Left hindlimb (tissue), 1 donor: ENCODE results near the gene BMP7.
A peak's percentile ranks its signal among the peaks of the same experiment; 100 is the strongest.

ENCODE experiments used
- DNase-seq: peaks from one replicate; pipeline ENCODE4 v3.0.0-alpha.2; 2018

BMP7 gene

DNA sequence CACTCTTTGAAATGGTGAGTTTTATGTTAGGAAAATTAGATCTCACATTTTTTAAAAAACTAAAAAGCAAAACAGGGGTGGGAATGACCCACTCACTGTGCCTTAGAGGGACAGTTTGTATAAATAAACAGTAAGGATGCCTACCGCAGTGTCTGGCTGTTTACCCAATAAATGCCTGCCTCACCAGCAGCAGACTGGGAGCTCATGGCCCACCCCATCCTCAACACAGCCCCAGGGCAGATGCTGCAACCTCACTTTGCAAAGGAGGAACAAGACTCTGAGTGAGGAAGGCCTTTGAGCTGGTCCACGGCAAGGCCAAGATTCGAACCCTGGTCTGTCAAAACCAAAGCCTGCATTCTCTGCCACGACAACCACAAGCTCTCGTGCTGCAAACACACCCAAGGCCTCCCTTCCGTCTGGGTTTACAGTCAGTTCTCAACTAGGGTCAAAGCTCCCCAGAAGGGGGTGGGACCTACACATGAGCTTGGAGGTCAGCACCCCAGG lies 77.8 kb downstream of the BMP7 start:
- no peak for DNase-seq

DNA sequence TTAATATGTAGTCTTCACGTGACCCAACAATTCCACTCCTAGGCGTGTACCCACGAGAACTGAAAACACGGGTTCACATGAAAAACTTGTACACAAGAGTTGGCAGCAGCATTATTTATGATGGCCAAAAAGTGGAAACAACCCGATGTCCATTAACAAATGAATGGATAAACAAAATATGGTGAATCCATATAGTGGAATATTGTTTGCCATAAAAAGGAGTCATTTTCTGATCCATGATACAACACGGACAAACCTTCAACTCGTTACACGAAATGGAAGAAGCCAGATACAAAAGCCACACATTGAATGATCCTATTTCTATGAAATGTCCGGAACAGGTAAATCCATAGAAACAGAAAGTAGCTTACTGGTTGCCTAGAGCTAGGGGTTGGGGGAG lies 78.4 kb downstream of the BMP7 start:
- DNase-seq: no peak

DNA sequence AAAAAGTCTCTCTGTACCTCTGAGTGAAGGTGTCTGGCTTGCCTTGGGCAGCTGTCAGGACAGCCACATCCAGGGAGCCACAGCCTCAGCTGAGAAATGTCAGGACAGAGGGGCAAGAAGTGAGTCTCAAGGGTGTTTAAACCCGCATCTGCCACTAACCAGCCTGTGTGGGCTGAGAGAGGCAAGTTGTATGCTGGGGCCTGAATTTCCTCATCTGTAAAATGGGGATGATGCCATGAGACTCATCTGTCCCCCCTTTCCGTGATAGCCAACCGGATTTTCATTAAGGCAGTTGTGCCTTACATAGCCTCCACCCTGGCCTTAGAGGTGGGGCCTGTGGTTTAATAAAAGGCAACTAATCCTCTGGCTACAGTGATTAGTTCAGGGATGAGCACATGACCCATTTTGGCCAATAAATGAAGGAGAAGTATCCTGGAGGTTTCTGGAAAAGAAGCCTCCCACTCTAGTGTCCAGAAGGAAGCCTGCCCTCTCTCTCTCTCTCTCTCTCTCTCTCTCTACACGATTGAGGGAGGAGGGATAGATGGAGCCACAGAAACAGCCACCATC lies 79.3 kb downstream of the BMP7 start:
- DNase-seq: no peak

DNA sequence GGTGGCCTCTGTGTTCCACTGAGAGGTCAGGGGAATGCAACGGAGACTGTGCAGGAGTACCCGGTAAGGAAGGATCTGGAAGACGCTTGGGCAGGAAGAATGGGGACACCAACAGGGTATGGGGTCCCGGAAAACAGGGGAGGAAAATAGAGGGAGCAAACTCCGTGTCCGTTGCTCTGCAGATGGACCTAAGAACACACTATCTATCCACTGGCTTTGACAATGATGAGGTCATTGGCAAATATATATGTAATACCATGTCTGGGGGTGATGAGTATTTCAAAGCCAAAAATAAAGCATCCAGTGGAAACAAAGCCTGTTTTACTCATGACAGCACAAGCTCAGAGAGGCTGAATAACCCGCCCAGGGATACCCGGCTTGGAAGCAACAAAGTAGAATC lies 80.2 kb downstream of the BMP7 start:
- DNase-seq: no peak

DNA sequence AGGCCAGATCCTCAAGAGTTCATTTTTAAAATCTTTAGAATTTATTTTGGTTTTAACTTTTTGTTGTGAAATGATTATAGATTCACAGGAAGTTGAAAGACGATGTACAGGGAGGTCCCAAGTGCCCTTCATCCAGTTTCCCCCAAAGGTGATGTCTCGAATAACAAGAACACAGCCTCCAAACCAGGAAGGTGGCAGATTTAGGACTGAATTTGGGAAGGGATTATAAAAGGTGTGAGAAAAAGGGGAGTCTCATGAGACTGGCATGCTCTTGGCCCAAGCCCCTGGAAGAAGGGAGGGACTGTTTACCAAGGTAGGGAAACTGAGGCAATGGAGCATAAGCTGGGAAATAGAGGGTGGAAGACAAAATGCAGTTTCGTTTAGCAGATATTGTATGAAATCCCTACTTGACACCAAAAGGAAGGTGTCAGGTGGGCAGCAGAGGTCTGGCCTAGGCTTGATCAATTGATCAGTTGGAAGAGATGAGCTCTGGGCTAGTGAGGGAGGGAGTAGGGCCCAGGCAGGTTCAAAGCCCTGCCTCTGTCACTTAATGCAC lies 81.2 kb downstream of the BMP7 start:
- no peak for DNase-seq

DNA sequence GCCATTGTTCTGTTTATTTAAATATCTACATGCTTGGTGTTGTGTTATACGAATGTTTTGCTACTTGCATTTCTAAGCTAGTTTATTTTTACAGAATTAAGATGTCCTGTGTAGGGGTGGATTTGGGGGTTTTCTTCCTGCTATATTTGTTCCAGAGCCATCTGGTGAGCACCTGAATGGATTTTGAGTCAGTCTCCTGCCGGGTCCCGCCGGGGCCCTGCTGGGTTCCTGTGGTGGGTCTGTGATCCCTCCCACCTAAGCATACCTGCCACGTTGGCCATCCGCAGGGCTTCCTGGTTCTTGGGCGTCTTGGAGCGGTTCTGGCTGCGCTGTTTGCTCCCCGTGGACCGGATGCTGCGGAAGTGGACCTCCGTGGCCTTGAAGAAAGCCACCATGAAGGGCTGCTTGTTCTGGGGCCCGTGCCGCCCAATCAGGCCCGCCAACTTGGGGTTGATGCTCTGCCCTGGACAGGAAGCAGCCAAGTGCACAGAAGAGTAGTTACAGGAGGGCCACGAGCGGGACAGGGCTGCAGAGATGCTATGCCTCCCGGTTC lies 82.9 kb downstream of the BMP7 start:
- no peak for DNase-seq

DNA sequence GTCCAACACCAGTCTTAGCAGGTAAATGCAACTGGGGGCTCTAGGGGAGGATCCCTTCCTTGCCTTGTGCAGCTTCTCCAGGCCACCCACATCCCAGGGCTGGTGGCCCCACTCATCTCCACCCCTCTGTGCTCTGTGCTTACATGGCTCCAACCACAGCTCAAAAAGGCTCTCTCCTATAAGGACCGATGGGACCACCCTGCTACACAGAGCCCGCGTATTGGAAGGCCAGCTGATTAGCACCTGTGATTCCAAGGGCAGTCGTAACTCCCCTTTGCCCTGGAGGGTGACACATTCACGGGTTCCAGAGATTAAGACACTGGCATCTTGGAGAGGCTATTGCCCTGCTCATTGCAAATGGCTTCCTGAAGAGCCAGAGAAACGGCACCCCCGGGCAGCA lies 84.8 kb downstream of the BMP7 start:
- no peak for DNase-seq

DNA sequence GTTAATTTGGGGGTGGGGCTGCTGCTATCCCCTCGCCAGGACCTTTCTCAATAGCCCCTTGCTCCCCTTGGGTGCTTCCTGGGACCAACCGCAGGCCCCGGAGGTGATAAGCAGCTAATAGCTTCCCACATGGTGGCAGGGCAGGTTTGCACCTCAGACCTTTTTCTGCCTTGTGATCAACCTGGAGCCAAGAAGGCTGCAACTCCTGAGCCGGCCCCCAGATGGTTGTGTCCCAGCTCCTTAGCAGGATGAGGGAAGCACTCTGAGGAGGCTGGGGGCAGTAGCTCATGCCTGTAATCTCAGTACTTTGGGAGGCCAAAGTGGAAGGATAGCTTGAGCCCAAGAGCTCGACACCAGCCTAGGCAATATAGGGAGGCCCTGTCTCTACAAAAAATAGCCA lies 85.5 kb downstream of the BMP7 start:
- no peak for DNase-seq

DNA sequence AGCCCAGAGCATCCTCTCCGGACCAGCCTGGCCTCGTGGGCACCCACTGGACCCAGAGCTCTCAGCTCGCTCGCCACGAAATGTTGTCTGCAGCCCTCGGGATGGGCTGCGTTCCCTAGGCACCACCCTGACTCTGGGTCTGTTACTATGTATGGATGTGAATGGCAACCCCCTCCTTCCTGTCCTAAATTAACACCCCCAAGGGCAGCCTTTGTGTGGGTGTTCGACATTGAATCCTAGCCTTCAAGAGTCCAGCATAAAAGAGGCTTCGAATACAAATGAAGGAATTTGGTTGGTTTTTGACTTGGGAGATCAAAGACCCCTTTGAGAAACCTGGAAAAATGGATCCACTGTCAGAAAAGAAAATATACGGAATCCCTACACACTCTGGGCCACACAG lies 86.1 kb downstream of the BMP7 start:
- no peak for DNase-seq

DNA sequence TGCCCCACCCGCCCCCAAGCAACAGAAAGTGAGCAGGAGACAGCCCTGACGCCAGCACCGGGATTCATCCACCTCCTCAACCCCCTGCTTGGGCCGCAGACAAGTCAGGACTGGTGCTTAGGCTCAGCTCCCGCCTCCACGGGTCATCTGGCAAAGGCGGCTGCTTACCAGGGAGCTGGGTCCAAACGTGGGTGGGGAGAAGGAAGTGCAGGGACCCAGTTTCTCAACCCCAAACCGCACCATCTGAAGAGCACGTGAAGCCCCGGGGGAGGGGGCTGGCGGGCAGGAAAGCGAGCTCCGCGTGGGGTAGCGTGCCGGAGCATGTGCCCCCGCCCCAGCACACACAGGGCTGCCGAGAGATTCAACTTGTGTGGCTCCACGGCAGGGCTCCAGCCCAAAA lies 87.2 kb downstream of the BMP7 start:
- DNase-seq: no peak

DNA sequence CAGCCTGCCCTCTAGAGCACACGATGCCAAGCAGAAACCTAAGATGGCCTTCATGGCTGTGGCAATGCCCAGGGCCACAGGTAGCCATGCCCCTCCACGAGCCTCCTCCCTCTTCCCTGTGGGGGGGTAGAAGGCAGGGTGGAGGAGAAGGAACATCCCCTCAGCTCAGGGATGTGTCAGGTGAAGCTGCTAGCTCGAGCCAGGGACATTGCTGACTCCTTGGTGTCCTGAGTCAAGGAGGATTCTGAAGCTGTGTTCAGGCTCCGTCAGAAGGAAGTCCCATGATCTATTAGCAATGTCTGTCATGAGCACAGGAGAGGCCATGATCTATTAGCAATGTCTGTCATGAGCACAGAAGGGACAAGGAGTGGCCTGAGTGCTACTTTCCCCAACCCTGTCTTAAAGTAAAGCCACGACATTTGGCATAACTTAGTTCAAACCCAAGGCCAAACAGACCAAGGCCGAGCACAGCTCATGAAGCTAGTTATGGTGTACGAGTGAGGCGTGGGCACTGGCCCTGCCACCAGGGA lies 87.8 kb downstream of the BMP7 start:
- no peak for DNase-seq

DNA sequence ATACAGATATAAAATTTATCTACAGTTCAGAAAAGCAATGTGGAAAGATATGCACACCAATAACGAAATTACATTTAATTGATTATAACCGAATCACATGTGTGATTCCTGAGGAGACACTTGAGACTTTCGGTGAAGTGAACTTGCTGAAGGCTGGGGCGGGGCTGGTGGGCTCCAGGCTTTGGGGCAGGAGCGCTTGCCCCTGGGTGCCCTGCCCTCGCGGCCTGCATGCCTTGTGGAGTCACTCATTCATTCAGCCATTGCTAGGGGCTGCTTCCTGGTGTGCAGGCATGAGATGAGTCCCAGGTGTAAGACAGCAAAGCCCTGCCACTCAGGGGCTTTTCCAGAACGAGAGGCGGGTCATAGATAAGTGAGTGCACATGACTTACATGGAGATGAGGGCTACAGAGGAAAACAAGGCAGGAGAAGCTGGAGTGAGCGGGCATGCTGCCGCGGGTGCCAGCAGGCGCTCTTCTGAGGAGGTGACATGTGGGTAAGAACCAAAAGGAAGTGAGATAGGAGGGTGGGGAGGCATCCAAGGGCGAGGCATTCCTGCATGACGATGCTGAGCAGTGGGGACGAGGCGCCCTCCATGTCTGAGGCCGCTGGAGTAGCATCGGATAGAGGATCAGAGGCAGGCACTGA lies 88.7 kb downstream of the BMP7 start:
- DNase-seq: no peak

DNA sequence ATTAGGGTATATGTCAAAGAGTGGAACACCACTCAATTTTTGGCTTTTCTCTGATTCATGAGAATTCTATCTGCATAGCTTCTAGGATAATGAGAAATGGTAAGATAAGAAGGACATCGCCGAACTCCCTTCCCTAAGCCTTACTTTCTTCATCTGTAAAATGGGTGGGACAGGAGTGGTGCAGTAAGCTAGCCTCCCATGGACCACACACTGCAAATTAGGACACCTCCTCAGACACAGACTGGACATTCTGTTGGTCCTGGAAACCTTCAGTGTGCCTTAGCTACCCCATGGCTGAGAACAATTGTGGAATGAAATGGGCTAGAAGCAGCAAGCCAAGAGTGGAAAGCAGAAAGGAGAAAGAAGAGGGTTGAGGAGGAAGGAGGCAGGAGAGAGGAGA lies 89.6 kb downstream of the BMP7 start:
- DNase-seq: no peak

DNA sequence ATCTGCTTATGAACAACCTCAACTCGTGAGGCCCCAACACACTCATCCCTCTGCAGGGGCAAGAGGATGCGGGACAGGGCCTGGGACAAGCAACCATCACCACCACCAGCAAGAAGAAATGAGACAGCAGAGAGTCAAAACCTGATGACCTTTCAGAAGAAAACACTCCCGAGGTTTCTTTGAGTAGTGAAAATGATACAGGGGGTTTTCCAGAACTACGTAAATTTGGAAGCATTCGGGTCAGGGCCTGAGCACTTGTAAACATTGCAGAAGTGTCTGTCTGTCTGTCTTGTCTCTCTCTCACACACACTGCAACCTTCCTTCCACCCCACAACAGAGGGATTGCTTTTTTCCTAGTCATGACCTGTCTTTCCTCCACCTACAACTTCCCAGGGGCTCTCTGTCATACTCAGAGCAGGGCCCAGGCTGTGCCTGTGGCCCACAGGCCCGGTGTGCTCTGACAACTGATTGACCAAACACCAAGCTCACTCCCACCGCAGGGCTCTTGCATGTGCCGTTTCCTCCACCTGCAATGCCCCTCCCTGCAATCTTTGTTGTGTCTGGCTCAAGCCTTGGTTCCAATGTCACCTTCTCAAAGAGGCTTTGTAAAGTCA lies 90.9 kb downstream of the BMP7 start:
- no peak for DNase-seq

DNA sequence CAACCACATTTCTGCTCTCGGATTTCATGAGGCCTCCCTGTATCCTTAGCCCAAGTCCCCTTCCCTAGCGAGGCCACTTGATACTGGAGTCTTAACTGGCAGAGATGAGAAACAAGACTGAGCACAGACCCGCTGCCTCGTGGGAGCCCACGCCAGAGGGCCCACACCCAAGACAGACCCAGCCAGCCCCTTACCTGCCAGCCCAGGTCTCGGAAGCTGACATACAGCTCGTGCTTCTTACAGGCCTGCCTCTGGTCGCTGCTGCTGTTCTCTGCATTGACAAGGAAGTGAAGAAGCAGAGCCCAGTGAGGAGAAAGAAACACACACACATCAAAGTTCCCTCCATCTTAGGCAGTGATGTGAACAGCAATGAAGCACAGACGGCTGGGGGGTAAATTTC lies 91.7 kb downstream of the BMP7 start:
- DNase-seq: no peak

DNA sequence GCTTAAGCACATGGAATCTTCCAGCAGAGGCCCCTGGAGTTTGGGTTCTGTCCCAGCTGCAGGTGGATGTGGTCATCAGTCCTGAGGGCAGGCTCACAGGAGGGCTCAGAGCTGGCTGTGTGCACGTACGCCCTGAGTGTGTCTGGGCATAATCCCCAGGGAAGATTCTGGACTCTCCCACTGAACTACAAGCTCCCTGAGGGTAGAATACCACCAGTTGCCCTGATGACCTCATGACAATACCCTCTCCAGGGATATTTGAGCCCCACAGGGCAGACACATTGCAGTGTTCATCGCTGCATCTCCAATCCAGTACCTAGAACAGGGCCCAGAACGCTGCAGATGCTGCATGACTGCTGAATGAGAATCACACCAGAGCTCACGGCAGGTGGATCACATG lies 92.5 kb downstream of the BMP7 start:
- no peak for DNase-seq

DNA sequence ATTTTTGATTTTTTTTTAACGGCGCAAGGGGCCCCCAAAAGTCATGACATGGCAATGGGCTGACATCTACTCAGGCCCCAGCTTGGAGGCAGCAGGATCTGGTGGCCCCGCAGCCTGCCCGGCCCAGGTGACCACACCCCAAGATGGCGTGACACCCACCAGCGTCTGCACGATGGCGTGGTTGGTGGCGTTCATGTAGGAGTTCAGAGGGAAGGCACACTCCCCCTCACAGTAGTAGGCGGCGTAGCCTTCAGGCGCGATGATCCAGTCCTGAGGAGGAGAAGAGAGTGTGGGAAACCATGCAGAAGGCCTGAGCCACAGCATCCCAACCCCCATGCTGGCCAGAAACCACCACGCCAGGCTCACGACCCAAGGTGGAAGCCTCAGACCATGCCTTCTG lies 93.4 kb downstream of the BMP7 start:
- DNase-seq: no peak

DNA sequence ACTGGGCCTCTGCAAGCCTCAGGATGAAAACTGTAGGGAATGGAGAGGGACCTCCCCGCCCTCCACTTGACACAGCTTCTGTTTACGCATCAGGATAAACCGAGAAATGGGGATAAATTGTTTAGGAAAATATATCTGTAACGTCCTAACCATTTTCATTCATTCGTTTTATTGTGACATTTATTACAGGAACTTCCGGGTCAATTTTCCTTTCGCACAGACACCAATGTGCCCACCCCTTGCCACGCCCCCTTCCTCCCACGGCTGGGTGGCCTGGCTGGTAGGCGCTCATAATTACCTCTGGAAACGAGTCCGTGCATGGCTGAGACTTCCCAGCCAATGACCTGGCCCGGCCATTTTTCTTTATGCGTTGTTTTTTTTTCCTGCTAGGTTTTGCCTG lies 96.1 kb downstream of the BMP7 start:
- DNase-seq: no peak

DNA sequence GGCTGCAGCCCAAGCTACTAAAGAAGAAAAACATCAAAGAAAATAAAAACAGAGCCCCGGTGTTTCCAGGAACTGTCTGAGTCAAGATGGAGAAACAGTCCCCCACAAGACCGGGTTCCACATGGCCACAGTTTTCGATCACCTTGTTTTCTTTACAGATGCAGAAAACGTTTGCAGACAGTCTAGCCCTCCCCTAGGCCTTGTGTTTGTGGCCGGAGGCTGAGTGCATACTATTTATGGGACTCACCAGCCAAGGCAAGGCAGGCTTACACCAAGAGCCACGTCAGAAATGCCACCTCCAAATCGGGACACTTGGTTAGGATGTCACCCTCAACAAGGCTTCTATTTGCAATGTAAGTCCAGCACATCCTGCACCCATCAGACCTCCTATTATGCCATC lies 97.3 kb downstream of the BMP7 start:
- no peak for DNase-seq

DNA sequence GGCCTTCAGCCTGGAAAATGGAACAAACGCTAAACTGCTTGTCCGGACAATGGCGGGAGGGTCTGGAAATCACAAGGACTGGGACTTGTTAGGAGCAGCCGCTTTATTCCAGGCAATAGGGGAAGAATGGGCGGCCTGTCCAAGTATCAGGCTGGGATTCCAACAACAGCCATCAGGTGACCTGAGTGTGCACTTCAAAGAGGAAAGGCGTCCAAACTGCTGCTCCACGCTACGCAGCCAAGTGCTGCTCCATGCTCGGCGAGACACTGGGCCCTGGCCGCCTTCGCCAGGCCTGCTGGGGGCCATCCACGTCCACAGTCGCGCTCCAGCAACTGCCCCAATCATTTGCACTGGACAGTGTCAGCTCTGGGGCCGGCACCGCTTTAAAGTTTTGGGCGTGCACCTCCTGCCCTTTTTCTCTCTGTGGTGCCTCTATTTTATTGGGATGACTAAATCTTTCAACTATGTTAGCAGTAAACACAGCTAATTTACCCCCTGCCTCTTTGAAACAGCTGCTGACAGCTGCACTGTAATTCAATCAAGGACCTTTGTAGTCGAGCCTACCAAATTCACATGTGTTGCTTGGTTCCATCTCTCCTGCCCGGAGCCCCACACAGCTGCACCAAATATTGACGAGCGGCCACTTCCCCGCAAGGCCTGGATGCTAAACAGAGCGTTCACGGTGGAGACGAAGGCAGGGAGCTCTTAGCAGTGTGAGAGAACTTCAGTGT lies 98.3 kb downstream of the BMP7 start:
- peak; percentile 80 for DNase-seq

DNA sequence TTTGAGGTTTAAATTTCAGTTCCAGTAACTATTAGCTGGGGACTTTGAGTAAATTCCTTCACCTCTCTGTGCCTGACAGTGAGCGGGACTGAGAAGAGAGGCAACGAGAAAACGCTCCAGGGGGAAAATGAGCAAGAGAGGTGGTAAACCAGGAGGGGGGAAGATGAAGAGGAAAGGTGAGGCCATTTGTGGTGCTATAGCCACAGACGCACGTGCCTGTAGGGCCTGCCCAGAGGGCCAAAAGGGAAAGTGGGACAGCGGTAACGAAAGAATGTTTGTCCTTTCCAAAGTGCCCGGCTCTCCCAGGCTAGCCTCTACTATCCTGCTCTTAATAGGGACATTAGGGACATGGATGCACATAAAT lies 99.2 kb downstream of the BMP7 start:
- no peak for DNase-seq

DNA sequence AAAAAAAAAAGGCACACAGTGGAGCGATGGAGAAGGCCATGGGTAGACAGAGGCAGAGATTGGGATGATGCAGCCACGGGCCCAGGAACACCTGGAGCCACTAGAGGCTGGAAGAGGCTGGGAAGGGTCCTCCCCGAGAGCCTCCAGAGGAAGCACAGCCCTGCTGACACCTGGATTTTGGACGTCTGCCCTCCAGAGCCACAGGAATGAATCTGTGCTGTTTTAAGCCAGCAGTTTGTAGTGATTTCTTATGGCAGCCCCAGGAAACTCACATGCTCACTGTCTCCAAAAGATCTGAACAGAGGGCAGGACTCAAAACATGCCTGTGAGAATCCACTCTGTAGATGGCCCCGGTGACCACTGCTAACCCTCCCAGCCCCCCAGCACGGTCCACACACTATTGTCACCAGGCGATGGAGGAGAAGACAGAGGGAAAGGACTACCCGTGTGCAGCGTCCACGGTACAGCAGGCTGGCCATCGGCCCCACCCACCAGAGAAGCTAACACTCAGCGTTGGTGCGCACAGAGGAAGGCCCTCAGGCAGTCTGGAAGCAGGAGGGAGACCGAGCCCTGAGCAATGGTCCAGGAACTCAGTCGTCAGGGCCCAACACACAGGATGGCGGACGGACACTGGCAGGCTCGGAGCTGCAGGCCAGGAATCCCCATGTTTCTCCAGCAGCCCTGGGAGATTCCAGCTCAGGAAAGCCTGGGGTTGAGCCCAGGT lies 99.7 kb downstream of the BMP7 start:
- no peak for DNase-seq
